ENCODE measurements around the gene WFS1.

Gene WFS1

DNA sequence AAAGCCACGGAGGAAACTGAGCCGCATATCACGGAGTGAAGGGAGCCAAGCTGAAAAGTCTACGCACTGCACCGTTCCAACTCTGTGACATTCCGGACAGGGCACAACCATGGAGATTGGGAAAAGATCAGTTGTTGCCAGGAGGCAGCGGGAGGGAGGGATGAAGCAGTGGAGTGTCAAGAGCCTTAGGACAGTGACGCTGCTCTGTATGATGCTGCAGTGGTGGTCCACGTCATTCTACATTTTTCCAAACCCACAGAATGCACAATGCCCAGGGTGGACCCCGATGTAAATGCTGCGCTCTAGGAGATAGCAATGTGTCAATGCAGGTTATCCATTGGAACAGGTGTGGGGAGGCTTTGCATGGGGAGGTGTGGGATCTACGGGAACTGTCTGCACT lies 7.5 kb upstream of the WFS1 start:
- DNase-seq (ENCODE audit: low read depth), result no peak

DNA sequence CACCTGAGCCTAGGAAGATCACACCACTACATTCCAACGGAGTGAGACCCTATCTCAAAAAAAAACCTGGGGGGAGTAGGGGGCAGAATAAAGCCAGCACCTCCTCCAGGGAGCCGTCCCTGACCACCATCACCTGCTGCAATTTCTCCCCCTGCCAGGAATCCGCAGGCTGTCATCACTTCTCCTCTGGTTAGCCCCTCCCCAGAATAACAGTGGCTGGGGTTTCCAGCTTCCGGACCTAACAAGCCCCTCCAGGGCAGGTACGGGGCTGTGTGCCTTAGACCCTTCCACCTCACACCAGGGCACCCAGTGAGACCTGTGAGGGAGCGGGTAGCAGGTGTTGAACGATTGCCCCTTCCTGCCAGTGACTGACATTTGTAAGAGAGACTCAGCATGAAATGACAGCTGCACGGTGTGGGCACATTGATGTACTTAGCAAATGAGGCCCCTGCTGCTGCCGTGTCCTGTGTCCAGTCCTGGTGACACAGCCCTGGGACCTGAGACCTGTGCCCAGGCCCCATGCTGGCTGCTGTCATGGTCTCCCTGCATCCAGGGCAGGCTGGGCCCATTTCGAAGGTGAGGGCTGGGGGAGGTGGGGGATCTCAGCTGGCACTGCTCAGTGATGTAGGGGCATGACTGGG lies 6.7 kb upstream of the WFS1 start:
- no peak for DNase-seq (ENCODE audit: low read depth)

DNA sequence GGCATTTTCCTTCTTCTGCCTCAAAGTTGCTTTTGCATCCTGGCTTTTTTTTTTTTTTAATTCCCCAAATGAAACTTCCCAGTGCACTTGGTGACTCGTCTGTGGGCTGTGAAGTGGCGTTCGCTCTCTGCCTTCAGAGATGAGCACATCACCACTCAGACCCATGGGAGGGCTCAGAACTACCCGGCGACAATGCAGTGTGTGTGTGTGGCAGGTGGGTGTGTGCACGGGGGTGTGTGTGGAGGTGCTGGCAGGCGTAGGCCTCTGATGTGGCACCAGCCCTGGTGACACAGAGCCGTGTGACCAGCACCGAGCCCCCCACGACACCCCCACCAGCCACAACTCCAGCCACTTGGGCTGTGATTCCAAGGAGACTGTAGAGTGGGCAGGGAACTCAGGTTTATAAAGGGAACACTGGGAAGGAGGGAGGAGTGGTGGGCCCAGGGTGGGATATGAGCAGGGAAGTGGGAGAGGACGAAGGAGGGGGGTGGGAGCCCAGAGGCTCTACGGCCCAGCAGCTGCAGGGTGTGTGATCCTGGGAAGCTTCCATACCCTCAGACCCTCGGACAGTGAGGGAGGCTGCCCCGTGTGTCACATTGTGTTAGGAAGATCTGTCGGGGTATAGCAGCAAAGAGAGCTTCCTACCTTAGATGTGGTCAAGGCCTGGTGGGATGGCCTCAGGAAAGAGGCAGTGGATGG lies 6.0 kb upstream of the WFS1 start:
- no peak for DNase-seq (ENCODE audit: low read depth)

DNA sequence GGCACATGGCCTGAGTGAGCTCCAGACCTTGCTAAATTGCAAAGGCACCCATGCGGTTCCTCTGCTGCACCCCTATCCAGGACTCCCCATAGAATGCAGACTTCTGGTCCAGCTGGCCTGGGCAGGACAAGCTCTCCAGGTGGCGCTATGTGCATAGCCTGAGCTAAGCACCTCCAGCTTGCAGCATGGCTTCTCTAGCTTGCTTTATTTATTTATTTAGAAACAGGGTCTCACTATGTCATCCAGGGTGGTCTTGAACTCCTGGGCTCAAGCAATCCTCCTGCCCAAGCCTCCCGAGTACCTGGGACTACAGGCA lies 5.5 kb upstream of the WFS1 start:
- no peak for DNase-seq (ENCODE audit: low read depth)

DNA sequence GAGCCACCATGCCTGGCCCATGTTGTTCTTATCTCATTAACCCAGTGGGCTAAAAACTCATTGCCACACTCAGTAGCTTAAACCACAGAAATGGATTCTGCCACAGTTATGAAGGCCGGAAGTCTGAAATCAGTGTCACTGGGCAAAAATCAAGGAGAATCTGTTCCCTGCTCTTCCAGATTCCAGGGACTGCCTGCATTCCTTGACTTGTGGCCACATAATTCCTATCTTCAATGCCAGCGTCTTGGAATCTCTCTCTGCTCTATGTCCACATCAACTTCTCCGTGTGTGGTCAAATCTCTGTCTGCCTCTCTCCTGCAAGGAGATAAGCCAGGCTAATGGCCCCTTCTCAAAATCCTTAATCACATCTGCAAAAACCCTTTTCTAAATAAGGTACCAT lies 4.1 kb upstream of the WFS1 start:
- no peak for DNase-seq (ENCODE audit: low read depth)

DNA sequence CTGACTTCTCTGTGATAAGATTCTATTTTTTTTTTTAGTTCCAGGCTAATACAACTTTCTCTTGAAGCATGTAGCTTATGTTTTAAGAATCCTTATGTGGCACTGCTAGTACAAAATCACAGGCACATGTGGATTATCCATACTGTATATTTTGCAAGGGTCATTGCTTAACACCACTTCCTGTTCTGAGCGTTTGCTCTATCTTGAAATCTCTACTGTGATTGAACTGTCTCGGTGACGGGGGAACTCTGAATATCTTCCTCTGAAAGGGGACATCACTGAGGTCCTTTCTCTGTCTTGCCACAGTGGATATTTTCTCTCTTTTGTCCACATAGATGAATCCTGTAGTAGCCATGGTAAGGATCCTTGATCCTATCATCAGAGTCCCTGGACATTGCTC lies 2.1 kb upstream of the WFS1 start:
- DNase-seq (ENCODE audit: low read depth), result no peak

DNA sequence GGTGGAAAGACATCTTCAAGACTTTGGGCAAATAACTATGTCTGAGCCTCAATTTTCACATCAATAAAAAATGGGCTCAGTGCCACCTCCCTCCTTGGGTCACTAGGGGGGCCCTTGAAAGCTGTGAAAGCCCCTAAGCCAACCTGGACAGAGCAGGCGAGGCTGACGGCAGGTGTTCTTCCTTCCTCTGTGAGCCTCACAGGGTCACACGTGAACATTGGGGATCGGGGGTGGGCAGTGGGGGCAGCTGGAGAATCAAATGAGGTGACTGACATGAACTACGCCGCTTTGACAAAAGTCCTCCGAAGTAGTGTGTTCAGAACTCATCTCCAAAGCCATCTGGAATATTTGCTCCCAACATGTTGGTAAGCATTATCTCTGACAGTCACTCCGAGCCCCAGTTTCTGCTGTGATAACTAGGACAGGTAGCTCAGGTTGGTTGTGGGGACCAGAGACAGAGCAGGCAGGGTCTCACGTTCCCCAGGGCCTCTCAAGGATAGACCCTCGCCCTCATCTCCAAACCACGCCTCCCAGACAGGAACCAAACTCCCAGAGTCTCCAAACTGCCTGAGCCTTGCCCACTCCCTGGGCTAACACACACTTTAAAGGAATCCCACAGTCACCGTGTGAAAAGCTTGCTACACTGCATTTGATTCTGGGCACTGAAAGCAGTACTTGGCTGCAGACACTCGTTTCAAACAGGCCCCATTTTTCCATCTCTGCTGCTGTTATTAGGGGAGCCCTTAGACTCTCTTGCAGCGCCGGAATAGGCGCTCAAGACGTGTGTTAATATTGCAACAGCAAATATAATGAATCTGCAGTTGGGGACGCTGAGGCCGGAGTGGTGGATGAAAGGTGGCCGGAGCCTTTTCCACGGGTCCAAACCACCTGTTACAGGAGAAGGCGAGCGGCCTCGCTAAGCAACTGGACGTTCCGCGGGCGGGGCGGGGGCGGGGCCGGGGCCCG lies 717 bp upstream of the WFS1 start:
- no peak for DNase-seq (ENCODE audit: low read depth)

DNA sequence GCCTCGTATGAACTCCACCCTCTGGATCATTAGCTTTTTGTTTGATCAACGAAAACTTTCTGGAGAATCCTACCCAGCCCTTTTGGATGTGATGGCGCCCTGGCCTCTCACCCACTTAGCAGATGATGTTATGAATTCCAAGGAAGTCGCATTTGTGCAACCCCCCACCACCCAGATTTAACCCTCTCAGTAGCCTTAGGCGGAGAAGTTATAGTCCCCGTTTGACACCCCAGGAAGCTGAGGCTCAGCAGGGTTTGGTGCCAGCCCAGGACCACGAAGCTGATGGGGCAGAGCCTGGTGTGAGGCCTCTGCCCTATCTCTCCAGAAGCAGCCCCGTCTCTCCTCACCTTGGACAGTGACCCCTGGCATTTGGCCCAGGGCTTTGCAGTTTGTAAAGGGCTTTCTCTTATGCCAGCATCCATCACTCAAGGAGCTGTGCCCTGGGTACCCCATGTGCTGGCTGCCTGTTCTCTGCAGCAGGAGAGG lies 1.0 kb downstream of the WFS1 start:
- no peak for DNase-seq (ENCODE audit: low read depth)

DNA sequence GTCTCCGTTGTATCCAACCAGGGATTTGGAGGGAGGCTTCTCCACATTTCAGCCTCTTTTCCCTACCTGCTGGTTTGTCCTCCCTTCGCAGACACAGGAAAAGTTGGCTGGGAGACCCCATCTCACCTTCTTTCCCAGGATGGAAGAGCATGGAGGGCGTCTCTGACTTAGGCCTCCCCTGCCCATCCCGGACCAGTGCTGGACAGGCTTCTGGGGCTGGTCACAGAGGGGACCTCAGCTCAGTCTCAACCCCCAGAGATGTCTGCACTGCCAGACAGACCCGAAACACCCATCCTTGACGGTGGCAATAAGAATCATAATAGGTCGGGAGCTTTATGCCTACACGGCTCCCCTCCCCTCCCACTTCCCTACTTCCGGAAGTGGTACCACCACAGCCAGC lies 1.6 kb downstream of the WFS1 start:
- DNase-seq (ENCODE audit: low read depth), result no peak

DNA sequence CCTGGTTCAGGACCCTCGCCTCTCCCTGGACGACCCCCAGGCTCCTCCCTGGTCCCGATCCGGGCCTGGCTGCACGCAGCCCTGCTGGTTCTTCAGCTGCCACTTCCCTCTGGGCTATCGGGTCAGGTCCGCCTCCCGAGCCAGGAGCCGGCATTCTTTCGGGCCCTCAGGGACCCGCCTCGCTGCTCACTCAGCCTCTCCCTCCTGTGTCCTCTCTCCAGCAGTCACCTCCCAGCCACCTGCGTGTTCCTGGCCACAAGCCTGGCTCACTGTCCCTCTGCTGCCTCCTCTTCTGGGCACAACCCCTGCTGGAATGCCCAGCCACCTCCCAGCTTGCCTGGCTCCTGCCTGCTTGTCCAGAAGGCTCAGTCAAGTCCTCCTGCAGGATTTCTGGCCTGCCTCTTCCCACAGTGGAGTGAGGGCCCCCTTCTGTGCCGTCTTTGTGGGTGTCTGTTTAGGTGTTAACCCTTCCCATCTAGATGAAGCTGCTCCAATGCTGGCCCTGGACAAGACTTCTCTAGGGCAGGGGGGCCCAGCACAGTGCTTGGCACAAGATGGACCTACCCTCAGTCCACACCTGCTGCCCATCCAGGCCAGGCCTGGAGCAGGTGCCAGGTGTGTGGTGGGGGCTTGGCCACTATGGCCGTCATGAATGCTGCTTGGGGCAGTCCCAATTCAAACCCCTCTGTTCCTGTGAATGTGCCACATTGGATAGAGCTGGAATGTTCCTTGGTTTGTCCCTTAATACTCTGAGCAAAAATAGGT lies 2.2 kb downstream of the WFS1 start:
- DNase-seq (ENCODE audit: low read depth), result no peak

DNA sequence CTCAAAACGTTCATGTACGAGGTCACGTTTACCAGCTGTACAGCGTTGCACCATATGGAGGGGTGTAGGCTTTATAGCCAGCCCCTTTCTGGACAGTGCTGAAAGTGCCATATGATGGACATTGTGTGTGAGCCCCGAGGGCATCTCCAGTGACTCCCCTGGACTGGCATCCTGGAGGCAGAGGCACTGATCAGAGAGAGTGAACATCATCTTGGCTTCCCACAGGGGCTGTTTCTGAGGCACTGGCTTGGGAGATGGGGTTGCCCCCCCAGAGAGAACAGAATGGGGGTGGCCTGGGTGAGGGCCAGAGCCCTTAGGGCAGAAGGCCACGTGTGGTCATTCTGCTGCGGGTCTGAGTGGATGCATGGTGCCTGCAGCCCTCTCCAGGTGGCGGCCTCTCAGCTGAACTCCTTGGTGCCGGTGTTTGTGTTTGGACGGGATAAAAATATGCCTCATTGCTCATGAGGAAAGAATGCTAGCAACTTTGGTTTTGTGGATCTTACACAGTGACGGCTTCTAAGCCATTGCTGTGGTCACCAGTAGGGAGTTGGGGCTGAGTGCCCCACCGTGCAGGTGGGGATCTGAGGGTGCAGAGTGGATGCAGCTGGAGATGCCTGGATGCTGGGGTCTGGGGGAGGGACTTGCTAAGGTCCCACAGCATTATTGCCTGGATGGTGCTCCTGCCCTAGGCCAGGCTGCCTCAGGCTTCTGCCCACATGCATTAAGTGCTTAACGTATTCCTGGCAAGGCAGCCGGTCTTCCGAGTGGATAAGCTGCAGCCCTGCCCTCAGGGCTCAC lies 3.4 kb downstream of the WFS1 start:
- DNase-seq (ENCODE audit: low read depth), result no peak

DNA sequence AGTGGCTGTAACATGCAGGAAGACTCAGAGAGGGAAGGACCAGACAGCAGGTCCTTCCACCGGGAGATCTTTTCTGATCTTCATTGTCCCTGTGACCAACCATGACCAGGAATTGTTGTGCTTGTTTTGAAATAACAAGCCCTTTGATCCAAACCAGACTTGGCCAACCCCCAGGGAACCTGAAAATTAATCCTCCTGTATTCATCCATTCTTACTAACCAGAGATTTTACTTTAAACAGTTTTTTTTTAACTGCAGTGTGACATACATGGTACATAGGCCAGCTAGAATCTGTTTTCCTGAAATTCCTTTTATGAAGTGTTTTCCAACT lies 4.0 kb downstream of the WFS1 start:
- no peak for DNase-seq (ENCODE audit: low read depth)

DNA sequence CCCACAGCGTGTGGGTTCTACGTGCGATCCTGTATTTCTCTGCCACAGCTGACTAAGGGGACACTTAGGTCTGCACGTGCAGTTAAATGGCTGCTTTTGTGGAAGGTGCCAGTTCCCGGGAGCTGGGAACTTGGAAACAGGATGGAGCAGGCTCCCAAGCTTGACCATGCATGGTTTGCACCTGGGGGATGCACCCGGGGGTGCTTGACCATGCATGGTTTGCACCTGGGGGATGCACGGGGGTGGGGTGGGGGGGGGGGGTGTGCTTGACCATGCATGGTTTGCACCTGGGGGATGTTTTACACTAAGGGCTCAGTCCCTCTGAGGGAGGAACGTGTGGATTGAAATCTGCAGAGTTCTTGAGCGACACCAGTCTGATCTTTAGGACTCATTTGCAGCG lies 5.7 kb downstream of the WFS1 start:
- no peak for DNase-seq (ENCODE audit: low read depth)

DNA sequence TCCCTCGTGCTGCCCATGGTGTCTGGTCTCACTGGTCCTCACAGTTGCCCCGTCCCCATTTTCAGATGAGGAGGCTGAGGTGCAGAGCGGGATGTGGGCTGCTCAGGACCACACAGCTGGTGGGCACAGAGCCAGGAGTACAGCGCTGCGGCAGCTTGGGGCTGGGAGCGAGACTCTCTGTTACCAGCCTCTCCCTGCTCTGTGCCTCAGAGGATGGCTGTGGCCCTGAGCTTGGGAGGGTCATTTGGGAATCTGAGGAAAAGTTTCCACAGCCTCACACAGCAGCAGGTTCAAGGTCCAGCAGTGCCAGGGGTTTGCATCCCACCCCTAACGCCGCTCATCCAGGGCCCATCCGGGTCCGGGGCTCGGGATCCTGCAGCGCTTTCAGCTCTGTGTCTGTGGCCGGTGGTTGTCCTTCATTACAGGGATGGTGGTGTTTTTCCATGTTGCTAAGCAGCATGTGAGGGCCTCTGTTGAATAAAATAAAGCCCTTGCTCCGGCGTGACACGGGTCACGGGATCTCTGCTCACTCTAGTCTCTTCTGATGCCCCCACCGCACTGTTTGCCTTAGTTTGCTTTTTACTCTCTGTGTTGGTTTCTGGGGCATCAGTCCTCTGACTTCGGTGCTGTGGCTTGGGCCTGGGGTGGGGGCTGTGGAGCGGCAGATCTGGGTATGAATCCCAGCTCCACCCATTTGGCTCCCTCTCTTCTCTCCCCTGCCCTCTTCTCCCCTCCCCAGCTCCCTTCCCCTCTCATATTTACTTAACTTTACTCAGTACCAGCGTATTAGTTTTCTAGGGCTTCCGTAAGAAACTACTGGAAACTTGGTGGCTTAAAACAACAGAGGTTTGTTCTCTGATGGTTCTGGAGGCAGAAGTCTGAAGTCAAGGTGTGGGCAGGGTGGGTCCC lies 6.5 kb downstream of the WFS1 start:
- DNase-seq (ENCODE audit: low read depth), result no peak

DNA sequence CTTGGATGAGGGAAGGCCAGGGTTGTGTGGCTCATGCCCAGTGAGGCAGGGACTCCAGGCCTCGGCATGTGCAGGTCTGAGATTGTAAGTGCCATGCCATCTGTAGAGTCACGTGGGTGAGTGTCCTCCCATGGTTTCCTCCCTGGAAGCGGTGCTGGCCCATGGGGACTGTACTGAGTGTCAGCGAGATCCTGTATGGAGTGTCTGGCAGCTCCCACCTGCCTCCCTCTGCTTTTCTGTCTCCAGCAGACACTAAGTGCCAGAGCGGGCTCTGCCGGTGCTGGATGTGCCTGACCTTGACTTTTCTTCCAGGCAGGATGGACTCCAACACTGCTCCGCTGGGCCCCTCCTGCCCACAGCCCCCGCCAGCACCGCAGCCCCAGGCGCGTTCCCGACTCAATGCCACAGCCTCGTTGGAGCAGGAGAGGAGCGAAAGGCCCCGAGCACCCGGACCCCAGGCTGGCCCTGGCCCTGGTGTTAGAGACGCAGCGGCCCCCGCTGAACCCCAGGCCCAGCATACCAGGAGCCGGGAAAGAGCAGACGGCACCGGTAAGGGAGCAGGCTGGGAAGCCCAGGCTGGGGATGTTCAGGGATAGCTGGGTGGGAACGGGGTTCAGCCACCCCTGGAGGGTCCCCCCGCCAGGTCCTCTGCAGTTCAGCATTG lies 7.6 kb downstream of the WFS1 start:
- DNase-seq (ENCODE audit: low read depth), result no peak

DNA sequence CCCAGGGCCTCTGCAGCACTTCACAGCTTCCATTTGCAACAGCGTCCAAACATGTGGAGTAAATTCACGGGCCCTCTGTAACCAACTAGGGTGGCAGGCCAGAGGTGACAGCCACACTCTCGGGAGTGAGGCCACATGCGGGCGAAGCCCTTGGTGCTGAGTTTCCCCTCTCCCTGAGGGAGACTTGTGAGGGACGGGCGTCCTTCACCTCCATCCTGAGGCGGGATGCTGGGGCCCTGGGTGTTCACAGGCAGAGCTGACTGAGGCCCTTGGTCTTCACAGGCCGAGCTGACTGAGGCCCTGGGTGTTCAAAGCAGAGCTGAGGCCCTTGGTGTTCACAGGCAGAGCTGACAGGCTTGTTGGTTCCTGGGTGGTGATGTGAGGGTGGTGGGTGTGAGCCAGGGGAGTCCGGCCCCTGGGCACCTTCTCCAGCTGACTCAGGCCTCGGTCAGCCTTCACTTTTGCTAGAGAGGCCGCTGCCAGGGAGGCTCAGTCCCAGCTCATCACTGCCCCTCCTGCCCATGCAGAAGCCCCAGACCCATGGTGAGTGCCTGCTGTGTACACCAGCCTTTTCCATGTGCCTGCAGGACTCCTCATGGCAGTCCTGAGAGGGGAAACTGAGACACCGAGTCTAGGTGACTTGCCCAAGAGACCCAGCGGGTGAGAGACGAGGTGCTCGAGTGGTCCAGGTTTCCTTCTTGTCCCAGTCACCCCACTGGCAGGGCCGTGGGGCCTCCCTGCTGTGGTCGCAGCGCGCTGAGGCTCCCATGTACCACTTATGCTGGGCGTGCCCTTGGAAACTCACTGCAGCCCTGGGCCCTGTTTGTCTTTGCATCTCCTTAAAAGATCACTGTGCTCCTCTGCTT lies 8.5 kb downstream of the WFS1 start:
- no peak for DNase-seq (ENCODE audit: low read depth)

DNA sequence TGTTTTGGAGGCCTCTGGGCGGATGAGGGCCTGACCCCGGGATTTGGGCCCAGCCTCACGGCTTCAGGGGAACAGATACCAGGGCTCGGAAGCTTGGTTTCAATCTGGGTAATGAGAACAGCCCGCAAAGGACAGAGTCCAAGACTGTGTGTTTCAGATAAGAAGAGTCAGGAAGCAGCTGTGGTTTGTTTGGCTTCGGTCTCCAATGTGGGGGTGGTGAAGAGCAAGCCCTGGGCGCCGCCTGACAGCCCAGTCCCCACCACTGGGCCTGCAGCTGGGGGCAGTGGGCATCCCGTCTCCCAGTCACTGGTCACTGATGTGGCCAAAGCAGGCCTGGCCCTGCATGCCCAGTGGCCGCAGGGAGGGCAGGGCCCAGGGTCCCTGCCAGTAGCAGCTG lies 9.1 kb downstream of the WFS1 start:
- no peak for DNase-seq (ENCODE audit: low read depth)

DNA sequence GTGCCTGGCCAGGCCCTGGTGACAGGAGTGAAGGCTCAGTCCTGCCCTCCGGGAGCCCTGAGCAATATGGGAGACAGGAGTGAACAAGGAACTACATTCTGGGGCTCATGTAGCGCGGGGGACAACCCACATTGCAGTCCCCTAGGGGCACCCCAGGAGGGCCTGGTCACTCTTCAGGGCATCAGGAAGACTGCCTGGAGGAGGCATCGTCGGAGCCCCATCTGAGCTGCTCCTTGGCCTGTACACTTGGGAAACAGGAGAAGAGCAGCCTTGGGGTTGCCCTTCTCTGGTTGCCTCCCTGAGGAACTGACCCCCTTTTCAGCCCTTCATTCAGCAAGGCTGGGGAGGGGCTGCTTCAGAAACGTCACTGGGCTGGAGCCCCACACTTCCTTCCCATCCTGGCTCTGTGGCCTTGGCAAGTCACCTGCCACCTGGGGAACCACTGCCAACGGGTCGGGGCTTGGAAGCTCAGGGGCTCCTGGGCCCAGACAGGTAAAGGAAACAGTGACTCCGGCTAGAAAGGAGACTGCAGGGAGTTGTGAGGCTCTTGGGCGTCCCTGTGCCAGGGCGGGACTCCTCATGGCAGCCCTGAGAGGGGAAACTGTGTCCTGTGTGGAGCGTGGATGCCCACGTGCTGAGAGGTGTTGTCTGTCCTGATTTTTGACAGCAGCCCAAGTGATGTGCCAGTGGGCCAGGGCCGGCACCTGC lies 10.1 kb downstream of the WFS1 start:
- no peak for DNase-seq (ENCODE audit: low read depth)
